ENCODE results near the gene ESYT3. TPM values are rescaled to one million over a fixed set of nuclear protein-coding genes. Genes with fewer than 3 reads are reported as not detected.

ESYT3 gene
- total and polyA plus RNA-seq, 9 donors, result 0.48 to 2.0 (median 0.77) TPM

DNA sequence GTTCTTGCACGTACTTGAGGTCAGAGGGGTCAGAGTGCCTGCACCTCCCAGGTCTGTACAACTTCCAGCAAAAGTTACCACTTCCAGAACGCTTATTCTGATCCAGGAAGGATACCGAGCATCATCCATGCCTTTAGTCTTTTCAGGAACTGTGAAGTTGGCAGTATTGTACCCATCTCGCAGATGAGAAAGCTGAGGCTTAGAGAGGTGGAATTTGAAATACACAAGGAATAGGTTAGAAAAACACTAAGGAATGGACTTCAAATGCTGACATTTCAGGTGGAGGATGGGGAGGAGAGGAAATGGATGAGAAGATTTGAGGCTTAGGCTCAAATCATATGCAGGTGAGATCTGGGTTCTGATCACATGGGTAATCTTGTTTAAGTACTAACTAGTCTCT is 11.2 kb downstream of the ESYT3 start:
- Histone ChIP-seq H3K27ac (no peak overlapping the region), H3K27me3 (no peaks in the 10 kb centered on the region), H3K36me3 (no peaks in the 10 kb centered on the region), H3K4me3 (no peak overlapping the region), H3K9me3 (no peaks in the 10 kb centered on the region), H3K4me1 (ENCODE audit: insufficient read depth) (no peaks in the 10 kb centered on the region)
- no peak for DNase-seq
- 84 to 93% (median 89%) methylated on average over 4 of the region's 4 CpGs for WGBS, 3 donors
- TF ChIP-seq EP300 (IDR thresholded peaks at IDR 0.05), result no peak
- no peak for TF ChIP-seq POLR2A (IDR thresholded peaks at IDR 0.05)
- TF ChIP-seq, protein P1, sequence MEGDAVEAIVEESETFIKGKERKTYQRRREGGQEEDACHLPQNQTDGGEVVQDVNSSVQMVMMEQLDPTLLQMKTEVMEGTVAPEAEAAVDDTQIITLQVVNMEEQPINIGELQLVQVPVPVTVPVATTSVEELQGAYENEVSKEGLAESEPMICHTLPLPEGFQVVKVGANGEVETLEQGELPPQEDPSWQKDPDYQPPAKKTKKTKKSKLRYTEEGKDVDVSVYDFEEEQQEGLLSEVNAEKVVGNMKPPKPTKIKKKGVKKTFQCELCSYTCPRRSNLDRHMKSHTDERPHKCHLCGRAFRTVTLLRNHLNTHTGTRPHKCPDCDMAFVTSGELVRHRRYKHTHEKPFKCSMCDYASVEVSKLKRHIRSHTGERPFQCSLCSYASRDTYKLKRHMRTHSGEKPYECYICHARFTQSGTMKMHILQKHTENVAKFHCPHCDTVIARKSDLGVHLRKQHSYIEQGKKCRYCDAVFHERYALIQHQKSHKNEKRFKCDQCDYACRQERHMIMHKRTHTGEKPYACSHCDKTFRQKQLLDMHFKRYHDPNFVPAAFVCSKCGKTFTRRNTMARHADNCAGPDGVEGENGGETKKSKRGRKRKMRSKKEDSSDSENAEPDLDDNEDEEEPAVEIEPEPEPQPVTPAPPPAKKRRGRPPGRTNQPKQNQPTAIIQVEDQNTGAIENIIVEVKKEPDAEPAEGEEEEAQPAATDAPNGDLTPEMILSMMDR (IDR thresholded peaks at IDR 0.05), result no peak
- intact Hi-C loops (cut with DNase I), result no loop called here

DNA sequence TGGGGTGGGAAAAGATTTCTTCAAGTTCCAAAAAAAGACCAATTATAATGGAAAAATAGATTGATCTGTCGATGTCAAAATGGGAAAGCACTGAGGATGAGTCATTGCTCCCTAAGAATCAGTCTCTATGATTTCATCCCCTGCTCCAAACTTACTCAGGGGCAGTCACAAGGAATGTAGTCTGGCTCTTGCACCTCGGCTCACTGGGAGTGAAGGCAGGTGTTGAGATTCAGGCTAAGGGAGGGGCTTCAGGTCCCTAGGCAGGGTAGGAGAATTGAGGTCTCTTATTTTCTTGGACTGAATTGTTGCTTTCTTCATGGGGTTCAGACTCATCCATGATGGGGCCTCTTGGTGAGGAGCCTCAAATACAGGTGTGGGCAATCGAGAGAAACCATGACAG is 14.2 kb downstream of the ESYT3 start:
- TF ChIP-seq POLR2A (IDR thresholded peaks at IDR 0.05), result no peak
- no peak for TF ChIP-seq EP300 (IDR thresholded peaks at IDR 0.05)
- TF ChIP-seq, protein P1 (IDR thresholded peaks at IDR 0.05), result no peak
- WGBS, 3 donors, result 85 to 93% (median 90%) methylated on average over 3 of the region's 3 CpGs
- no peaks in the 10 kb centered on the region for H3K4me1 ChIP-seq (ENCODE audit: insufficient read depth)
- intact Hi-C loops (cut with DNase I), result no loop called here
- DNase-seq, result no peak
- H3K36me3 ChIP-seq, result no peaks in the 10 kb centered on the region
- H3K4me3 ChIP-seq, result no peak overlapping the region
- H3K27ac ChIP-seq, result no peak overlapping the region
- H3K27me3 ChIP-seq, result no peaks in the 10 kb centered on the region
- no peaks in the 10 kb centered on the region for H3K9me3 ChIP-seq

DNA sequence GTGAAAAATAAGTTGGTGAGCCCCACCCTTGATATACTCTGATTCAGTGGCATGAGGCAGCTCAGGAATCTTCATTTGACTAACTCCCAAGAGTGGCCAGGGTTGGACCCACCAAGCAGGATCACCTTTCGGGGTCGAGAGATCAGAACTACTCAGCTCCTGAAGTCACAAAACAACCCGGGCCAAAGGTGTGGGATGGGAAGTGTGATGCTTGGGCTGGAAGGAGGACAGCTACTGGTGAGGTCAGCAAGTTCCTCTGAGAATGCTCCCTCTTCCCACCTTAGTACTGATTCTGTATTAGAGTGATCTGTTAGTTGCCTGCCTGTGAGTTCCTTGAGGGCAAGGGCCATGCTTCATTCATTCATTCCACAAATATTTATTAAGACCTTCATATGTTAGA is 15.1 kb downstream of the ESYT3 start:
- Histone ChIP-seq H3K9me3 (no peaks in the 10 kb centered on the region), H3K4me3 (no peak overlapping the region), H3K4me1 (ENCODE audit: insufficient read depth) (no peaks in the 10 kb centered on the region), H3K36me3 (no peaks in the 10 kb centered on the region), H3K27ac (no peak overlapping the region), H3K27me3 (no peaks in the 10 kb centered on the region)
- peak in 1 of 5 donors; percentile 11 for DNase-seq
- intact Hi-C loops (cut with DNase I), result no loop called here
- WGBS, 3 donors, result 78 to 88% (median 84%) methylated on average over 3 of the region's 3 CpGs
- TF ChIP-seq POLR2A (IDR thresholded peaks at IDR 0.05) (no peak), EP300 (IDR thresholded peaks at IDR 0.05) (no peak)
- TF ChIP-seq, protein P1 (IDR thresholded peaks at IDR 0.05), result no peak

DNA sequence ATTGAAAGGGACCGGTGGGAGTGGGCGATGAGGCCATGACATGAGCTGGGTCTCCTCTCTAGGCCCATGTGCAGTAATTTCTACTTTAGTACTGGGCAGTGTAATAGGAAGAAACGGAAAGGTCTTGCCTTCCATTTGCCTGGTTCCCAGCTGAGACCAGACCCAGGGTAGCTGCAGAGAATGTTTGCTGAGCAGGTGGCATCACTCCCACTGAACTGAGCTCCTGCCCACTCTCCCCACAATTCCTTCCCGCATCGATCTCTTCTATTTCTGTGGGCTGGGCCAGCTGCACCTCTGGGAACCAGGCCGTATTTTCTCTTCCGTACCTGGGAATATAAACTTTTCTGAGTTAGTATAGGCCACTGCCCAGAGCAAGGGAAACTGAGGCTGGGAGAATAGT is 15.8 kb downstream of the ESYT3 start:
- peak in 1 of 5 donors; percentile 1 for DNase-seq
- Histone ChIP-seq H3K27ac (no peak overlapping the region), H3K27me3 (no peaks in the 10 kb centered on the region), H3K4me3 (no peak overlapping the region), H3K36me3 (no peaks in the 10 kb centered on the region), H3K9me3 (no peaks in the 10 kb centered on the region), H3K4me1 (ENCODE audit: insufficient read depth) (no peaks in the 10 kb centered on the region)
- intact Hi-C loops (cut with DNase I), result no loop called here
- no peak for TF ChIP-seq EP300 (IDR thresholded peaks at IDR 0.05)
- TF ChIP-seq, protein P1 (IDR thresholded peaks at IDR 0.05), result no peak
- TF ChIP-seq POLR2A (IDR thresholded peaks at IDR 0.05), result no peak
- WGBS, 3 donors, result 81 to 94% (median 89%) methylated on average over 7 of the region's 7 CpGs
